EH (cell line): ENCODE data around the gene ANKS1B.
"Not testable (repeated sequence)": the region's sequence is repeated elsewhere in the genome, so short reads cannot be mapped to it uniquely, and the experiment has no call there.

ENCODE experiments used
- DNase-seq: peaks from one replicate; pipeline ENCODE4 v3.0.0-alpha.2; 2015; ENCODE audit warnings: low read depth

ANKS1B gene

DNA sequence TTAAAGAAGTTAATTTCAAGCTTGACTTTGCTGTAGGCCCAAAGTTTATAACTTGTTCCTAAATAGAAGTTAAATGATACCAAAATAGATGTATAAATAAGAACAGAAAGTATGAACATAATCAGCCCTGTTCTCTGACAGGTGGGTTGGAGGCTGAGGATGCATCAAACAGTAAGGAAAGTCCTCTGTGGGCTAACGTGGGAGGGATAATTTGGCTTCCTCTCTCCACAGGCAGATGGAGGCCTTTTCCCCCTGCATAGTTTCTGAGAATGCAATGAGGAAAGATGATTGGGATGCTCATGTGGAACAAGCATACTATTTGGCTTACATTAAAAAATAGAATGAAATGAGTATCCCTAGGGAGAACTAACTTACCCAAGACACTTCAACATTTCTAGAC lies 280.7 kb downstream of the ANKS1B start:
- DNase-seq, result no peak

DNA sequence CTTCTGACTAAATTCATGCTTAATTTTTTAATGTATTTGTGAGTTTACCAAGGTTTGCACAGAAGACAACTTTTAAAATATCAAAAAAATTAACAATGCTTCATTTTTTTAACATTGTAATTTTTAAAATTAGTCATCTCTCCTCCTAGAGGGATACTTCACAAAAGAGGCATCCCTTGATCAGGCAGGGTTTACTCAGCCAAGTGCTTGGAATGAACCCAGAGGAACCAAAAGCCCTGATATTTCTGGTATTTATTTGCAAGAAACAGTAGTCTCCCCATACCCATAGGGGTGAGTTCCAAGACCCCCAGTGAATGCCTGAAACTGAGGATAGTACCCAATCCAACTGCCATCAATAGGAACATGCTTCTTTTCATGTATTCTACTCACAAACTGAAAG lies 284.7 kb downstream of the ANKS1B start:
- no peak for DNase-seq

DNA sequence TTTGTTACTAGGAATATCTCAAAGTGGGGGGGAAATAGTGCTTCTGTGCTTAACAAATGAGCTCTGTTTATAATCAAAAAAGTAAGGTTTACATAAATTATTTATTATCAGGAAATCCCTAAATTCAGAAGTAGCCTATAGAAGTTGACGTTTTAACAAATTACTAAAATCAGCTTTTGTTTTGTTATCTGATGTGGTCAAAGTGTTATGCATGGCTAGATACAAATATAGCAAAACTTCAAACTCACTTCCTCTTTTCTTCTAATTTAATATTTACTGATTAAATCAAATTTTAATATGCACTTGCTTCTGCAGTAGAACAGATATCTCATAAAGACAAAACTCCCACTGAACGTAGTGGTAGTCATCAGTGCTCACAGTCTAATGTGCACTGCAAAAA lies 289.7 kb downstream of the ANKS1B start:
- no peak for DNase-seq

DNA sequence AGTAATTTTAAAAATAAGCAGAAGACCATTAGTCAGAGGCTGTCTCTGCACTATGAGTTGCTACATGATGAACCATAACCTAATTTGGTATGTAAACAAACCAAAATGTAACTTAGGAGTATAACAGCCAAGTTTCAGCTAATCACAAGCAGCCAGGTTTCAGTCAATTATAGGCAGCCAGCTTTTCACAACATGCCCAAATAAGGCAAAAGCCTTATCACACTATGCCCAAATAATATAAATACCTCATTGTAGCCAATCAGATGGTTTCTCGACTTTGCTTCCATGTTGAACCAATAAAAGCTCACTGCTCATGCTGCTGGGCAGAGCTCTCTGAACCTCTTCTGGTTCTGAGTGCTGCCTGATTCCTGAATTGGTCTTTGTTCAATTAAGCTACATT lies 298.6 kb downstream of the ANKS1B start:
- DNase-seq, result no peak

DNA sequence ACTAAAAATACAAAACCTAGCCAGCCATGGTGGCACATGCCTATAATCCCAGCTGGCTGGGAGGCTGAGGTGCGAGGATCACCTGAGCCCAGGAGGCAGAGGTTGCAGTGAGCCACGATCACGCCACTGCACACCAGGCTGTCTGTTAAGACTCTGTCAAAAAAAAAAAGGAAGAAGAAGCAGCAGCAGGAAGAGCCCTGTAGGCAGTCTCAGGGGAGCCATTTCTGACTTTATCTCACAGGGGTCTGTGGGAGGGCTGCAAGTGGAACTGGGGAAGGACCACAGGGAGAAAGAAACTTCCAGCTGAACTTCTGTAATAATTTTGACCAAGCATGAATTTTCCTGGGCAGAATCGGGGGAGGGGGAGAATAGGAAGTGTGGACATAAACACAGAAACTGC lies 304.5 kb downstream of the ANKS1B start:
- no peak for DNase-seq

DNA sequence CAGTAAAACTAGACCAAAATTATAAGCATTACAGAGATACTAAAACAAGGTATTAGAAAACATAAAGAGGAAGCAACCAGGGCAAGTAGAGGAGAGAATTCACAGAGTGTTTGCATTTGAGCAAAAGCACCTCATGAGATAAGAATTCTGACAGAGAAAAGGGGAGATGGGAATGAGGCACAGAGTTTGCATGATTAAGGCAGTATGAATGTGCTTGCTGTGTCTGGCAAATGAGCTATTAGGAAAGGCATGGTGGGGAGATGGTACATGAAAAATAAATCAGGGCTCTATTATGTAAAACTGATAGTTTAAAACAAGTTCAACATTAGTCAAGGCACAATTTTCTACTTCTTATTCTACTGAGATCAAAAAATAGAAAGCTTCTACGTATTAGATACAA lies 314.1 kb downstream of the ANKS1B start:
- DNase-seq, result no peak

DNA sequence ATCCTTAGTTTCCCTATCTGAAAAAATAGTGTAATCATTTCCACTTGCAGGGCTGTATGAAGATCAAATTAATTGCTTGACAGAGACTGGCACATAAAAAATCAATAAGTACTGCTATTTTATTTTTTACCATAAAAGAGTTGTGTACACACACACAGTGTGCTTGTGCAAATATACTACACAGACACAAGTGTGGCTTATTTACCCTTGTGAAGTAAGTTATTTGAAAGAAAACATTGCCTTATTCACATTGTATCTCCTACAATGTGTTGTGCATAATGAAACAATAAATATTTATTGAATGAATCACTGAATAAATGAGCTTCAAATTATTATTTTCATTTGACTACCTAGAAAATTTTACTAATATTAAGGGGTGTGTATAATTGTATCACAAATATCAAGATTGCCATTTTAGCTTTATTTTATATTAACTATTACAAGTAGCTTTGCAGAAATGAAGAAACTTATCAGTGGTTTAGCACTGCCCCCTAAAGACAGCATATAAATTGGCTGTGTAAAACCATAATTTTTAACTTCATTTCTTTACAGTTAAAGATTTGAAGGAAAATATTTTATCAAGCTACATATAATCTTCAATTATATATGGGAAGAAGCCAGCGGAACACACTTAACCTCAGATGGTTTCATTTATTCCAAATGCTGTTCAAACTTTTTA lies 325.9 kb downstream of the ANKS1B start:
- no peak for DNase-seq

DNA sequence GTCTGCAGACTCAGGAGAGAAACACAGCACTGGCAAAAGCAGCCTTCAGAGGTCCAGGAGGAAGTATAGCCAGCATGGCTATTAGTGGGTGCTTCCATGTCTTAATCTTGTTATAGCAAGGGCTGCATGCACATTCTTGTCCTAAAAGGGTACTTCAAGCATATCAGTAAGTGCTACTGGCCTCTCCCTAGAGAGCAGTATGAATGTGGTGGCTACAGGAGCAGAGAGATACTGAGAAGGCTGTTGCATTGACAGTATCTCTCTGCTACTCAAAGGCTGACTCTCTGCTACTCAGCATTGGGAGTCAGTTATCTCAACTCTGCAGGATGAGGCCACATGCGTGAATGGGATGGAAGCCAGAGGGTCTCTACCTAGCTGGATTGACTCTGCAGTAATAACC lies 335.2 kb downstream of the ANKS1B start:
- no peak for DNase-seq

DNA sequence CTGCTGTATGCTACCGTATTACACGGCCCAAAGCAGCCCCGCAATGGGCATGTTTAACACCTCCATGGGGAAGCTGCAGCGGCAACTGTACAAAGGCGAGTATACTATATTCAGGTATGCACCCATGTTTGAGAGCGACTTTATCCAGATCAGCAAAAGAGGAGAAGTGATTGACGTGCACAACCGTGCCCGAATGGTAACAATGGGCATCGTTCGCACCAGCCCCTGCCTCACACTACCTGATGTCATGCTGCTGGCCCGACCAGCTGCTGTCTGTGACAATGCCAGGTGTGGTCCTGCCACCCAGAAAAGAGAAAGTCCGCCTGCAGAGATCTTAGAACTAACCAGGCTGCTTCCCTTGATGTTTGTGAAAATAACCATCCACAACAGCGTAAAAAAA lies 336.6 kb downstream of the ANKS1B start:
- DNase-seq, result no peak

DNA sequence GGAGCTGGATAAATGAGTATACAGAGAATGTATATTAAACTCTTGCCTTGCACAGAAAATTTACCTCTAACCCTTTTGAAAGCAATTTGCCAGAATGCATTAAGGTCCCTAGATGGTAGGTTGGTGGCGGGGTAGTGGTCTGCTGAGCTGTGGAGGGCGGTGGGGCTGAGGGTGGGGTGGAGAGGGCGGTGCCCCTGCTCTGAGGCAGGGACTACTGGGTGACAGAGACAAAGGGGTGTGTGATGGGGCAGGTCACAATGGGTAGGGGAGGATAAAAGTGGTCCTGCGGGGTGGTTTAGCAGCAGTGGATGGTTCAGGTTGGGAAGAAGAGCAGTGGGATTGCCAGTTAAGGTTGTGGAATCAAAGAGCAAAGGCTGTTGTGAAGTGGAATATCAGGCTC lies 337.3 kb downstream of the ANKS1B start, which contains the start of gene GARIN6:
TSS of gene GARIN6 (plus strand) at position 301 of the 400 bp plus-strand sequence. CDS start 422 bp downstream, outside the sequence.
- DNase-seq, result no peak

DNA sequence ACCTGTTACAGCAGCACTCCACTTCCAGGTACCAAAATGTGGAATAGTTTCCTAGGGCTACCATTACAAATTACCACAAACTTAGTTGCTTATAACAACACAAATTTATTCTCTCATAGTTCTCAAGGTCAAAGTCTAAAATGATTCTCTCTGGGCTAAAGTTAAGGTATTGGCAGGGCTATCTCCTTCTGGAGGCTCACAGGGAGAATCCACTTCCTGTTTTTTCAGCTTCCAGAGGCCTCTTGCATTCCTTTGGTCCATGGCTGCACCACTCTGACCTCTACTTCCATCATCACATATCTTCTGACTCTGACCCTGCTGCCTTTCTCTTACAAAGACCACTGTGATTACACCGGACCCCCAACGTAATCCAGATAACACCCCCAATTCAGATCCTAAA lies 340.1 kb downstream of the ANKS1B start:
- no peak for DNase-seq

DNA sequence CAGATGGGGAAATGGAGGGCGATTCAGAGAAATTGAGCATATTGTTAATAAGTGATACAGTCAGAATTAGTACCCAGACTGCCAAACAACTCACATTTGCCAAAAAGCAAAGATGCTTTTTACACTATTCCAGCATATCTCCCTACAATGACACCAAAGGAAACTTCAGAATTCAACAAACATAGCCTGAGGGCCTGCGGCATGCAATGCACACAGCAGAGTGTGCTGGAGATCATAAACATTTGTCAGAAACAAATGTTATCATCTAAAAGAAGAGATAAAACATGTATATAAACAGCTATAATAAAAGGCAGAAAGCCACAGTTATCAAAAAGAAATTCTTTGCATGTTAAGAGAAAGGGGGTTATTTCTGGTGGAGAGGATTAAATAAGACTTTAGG lies 357.3 kb downstream of the ANKS1B start:
- DNase-seq, result no peak

DNA sequence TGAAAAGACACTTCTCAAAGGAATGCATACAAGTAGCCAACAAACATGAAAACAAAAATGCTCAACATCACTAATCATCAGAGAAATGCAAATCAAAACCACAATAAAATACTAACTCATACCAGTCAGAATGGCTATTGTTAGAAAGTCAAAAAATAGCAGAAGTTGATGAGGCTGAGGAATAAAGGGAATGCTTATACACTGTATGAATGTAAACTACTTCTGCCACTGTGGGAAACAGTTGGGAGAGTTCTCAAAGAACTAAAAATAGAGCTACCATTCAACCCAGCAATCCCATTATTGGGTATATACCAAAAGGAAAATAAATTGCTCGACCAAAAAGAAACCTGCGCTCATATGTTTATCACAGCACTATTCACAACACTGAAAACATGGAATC lies 360.1 kb downstream of the ANKS1B start:
- DNase-seq, result not testable (repeated sequence)

DNA sequence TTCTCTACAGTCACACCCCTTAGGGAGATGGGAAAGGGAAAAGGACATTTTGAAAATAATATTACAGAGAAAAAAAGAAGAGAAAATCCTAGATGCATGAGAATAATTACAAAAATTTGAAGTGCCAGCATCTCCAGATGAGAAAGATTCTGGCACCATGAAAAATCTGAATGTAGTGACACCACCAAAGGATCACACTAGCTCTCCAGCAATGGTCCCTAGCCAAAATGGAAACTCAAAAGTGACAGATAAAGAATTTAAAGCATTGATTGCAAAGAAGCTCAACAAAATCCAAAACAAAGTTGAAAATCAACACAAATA lies 364.6 kb downstream of the ANKS1B start:
- DNase-seq, result no peak

DNA sequence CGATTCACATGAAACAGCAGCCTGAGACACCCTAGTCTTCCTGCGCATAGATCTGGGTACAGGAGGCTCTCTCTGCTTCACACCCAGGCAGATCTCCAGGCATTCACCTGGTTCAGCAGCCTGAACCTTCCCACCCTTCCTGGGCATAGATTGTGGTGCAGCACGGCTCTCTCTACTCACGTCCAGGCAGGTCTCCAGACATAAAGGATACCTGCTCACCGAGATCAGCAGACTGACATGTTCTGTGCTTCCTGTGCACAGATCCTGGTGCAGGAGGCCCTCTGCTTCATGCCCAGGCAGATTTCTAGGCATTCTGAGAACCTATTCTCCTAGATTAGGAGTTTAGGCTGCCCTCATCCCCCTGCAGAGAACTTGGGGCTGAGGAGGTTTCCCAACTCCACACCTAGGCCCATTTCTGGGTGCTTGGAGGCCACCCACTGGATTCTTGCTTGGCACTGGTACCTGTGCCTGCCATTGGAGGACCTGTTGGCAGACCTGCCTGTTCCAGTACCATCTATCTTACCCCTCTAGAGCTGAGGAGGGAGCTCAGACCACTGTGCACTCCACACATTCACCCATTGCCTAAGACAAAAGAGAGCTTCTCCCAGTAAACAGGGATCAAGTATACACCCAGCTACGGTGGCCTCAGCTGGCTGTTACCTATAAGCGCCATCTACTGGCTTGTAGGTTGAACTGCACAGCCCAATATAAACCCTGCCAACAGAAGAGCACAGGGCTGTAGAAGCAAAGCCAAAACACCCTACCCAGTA lies 365.2 kb downstream of the ANKS1B start:
- DNase-seq, result peak; percentile 41

DNA sequence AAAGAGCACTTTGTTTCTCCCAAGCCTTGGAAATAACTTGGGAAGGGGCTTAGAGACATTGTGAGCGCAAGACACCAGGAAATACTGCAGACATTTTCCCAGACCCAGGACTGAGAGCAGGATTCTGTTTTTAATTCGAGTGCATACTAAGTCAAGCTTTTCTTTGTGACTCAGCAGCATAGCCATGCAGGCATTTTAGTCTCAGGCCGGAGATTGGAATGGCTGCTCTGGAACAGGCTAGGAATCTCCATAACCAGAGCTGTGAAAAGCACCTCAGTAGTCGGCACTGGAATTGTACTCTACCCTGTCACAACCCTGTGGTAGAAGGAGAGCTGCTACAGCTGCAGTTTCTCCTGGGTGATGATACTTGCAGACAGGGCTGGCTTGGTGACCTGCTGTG lies 366.1 kb downstream of the ANKS1B start:
- DNase-seq, result peak; percentile 36

DNA sequence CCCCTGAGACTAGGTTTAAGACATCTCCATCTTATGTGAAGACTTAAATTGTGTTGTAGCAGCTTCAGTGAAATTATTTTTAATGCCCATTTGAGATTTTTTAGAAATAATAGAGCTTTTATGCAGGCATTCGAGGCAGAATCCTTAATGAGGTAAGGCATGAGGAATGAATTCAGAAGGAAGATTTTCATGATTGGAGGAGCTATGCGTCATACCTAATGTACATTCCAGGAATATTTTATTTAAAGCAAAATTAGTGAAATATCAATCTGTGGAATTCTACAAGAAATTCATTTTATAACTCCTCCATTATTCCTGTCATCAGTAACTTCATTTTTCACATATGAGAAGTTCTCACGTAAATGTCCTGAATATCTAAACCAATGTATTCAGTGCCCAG lies 373.1 kb downstream of the ANKS1B start:
- DNase-seq, result peak; percentile 14

DNA sequence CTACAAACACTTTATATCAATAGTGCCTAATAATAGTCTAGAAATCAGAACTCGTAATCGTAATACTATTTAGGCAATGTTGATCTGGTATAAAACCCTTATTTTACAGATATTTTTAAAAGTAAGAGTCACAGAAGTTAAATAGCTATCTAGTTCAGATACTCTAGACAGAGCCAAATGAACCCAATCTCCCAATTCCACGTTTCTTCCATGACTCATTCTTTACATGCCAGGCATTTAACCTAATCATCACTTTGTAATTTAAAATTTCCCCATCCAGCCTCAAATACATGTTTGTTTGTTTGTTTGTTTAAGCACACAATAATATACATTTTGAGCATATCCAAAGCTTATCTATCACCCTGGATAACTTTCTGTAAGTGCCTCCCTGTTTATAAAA lies 373.6 kb downstream of the ANKS1B start:
- peak; percentile 31 for DNase-seq

DNA sequence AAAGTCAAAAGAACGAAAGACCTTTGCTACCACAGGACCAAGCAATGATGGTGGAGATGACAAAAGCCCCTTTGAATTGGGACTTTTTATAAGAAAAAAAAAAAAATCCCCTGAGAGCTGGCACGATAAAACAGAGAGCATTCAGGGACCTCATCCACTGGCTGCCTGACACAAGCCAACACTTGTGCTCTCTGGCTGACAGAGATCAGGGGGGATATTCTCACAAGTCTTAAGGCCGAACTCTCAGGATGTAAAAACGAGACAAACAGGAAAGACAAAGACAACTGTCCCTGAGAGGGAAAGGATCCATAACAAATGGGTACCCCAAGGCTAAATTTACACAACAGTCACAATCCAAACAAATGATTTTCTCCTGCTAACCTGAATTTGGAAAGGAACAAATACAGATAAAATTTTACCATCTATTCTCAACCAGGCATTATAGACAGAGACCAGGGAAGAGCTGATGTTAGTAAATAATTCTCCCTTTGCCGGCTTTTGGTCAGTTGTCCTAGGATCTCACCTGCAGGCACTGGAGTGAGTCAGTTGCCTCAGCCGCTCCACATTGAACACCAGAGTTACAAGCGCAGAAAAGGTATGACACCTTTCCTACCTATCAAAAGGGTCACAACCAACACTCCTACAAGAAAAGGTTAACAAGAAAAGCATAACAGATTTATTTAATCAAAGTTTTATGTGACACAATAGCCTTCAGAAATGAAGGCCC lies 375.1 kb downstream of the ANKS1B start:
- DNase-seq, result no peak

DNA sequence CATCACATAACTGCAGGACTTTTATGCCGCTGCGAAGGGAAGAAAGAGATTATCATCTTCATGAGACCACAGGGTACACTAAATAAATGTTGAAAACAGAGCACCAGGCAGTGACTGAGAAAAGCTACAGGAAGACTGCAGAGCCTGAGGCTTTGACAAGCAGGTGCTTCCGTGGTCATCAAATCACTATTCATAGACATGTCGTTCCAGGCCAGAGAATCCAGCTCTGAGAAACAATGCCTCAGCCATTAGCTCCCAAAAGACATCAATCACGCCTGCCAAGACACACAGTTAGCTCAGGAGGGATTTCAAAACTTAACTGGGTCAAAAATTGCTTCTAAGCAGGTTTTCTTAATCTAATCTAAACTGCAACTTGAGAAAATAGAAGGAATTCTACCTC lies 384.3 kb downstream of the ANKS1B start:
- no peak for DNase-seq

DNA sequence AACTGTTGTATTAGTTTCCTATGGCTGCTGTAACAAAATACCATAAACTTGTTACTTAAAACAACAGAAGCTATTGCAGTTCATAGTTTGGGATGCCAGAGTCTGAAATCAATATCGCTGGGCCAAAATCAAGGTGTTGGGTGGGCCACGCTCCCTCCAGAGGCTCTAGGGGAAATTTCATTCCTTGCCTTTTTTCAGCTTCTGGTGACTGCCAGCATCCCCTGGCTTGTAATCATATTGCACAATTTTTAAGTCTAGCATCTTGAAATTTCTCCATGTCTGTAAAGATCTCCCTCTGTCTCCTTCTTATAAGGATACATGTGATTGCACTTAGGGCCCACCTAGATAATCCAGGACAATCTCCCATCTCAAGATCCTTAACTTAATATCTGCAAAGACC lies 386.0 kb downstream of the ANKS1B start:
- no peak for DNase-seq

DNA sequence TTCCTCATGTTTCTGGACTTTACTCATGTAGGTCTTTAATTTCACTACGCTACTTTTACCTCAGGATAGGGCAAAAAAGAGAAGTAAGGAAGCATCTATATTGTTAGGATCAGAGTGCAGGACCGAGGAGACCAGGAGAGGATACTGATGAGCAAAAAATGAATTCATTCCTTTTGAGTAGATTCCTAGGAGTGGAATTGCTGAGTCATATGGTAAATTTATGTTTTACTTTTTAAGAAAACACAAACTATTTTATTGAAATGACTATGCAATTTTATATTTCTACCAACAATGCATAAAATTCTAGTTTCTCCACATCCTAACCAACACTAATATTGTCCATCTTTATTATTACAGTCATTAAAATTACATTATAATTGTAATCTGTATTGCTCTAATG lies 388.0 kb downstream of the ANKS1B start:
- DNase-seq, result no peak

DNA sequence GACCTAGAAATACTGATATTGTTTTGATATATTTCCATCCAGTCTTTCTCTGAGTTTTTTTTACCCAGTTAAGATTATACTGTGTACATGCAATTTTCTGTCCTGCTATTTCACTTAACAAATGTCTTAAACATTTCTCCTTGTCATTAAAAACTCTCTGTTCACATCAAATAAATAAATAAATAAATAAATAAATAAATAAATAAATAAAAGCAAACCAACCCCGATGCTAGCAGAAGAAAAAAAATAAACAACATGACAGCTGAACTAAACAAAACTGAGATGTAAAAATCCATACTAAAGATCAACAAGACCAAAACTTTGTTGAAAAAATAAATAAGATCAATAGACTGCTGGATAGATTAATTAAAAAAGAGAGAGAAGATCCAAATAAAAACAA lies 407.6 kb downstream of the ANKS1B start:
- DNase-seq, result not testable (repeated sequence)
